K562 (cell line): ENCODE results near the gene CPED1. TPM values are rescaled to one million over a fixed set of nuclear protein-coding genes. Genes with fewer than 3 reads are reported as not detected.
A peak's percentile ranks its signal among the peaks of the same experiment; 100 is the strongest.

Source experiments
- NUFIP1 ChIP-seq: fragments of 450-650 bp; IDR thresholded peaks from 2 replicates; pipeline ENCODE4 v1.6.1; 2018; ENCODE audit not compliant: partially characterized antibody
- PPARD ChIP-seq: fragments of 250-450 bp; sonication (Bioruptor Pico); IDR thresholded peaks from 2 replicates; pipeline ENCODE4 v1.8.0; 2022; ENCODE audit warnings: inconsistent platforms, mild to moderate bottlenecking, moderate library complexity
- SMAD2 ChIP-seq: fragments of 150-350 bp; IDR thresholded peaks from 2 replicates; pipeline ENCODE4 v1.6.1; 2014; ENCODE audit warnings: low read depth, mild to moderate bottlenecking, low read length
- SMARCE1 ChIP-seq: fragments of 450-650 bp; IDR thresholded peaks from 2 replicates; pipeline ENCODE4 v1.7.1; 2016; ENCODE audit warnings: mild to moderate bottlenecking
- SREBF1 ChIP-seq: fragments of 150-350 bp; IDR thresholded peaks from 2 replicates; pipeline ENCODE4 v1.6.1; 2014; ENCODE audit warnings: antibody characterized with exemption, low read depth, low read length, borderline replicate concordance
- polyA plus RNA-seq, 8 experiments: library from polyadenylated mRNA; depleted of rRNA in 4 of 8; stranded (reverse) in 5 of 8; unstranded in 3 of 8; fragments of >200 nt; fragmentation: Nextera tagmentation in 2 of 8; fragmentation: Illumina TruSeq in 1 of 8; extraction: Ambion mirVana in 2 of 8; extraction: Trizol in 1 of 8; gene quantifications; 2 replicates each; pipeline versions ENCODE4 v1.2.1 to v1.2.3, GENCODE V29; 2011 to 2014; ENCODE audit warnings: inconsistent platforms in 1 of 8, missing spikeins in 1 of 8
- total RNA-seq, 7 experiments: library from RNA; depleted of rRNA in 6 of 7; stranded (reverse); fragments of >200 nt in 6 of 7; fragmentation: Illumina TruSeq in 2 of 7; extraction: Trizol in 2 of 7; gene quantifications; 2 replicates each; pipeline versions ENCODE4 v1.2.1 to v1.2.3, GENCODE V29; 2011 to 2021; ENCODE audit warnings: low replicate concordance in 1 of 7
- TF ChIP-seq, protein P1 (sequence below): fragments of 450-650 bp; IDR thresholded peaks from 2 replicates; pipeline ENCODE4 v1.6.1; 2017; ENCODE audit warnings: antibody characterized with exemption, mild to moderate bottlenecking
- TF ChIP-seq, protein P2 (sequence below): fragments of 450-650 bp; formaldehyde crosslinking; IDR thresholded peaks from 2 replicates; pipeline ENCODE4 v1.4.0; 2022; ENCODE audit warnings: mild to moderate bottlenecking, moderate library complexity
- TF ChIP-seq, protein P3 (sequence below): fragments of 150-350 bp; conservative IDR thresholded peaks from 2 replicates; pipeline ENCODE4 v1.6.1; 2014; ENCODE audit warnings: low read length
- TF ChIP-seq, protein P4 (sequence below): fragments of 250-450 bp; sonication (Bioruptor Pico); IDR thresholded peaks from 2 replicates; pipeline ENCODE4 v1.9.0; 2021; ENCODE audit warnings: mild to moderate bottlenecking
- TF ChIP-seq, protein P5 (sequence below): fragments of 450-650 bp; IDR thresholded peaks from 2 replicates; pipeline ENCODE4 v1.7.1; 2018; ENCODE audit warnings: mild to moderate bottlenecking, low read depth; ENCODE audit not compliant: partially characterized antibody
- TF ChIP-seq, protein P6 (sequence below): IDR thresholded peaks from 2 replicates; pipeline ENCODE4 v1.6.1; 2014; ENCODE audit warnings: antibody characterized with exemption

The CPED1 gene
- total and polyA plus RNA-seq, 9 of the 15 experiments (the other 6 are each of a cell fraction or from before 2014, with no cell fraction given), result 195 to 393 (median 290) TPM

DNA sequence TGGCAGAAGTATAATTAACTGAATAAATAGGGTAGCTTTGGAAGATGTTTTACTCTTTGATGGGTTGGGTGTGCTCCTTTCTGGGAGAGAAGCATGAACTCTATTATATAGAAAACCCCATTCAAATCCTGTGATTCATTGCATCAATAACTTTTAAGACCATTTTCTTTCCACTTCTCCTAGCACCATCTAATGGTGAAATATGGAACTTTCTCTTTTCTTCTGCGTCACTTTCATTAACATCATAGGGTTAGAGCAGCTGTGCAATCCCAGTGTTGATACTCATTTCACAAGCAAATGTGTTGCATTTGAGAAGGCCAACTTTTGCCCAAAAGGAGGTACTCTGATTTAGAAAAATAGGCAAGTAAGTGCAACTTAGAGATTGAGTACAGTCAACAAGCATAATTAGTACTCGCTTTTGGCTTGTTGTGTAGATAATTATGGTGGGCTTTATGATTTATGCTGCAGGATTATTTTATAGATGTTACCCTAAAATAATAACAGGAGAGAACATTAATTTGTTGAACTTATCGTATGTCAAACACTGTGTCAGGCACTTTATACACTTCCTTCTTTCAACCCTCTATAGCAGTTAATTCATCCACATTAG lies 92.9 kb downstream of the CPED1 start (continued):
- TF ChIP-seq, protein P1, sequence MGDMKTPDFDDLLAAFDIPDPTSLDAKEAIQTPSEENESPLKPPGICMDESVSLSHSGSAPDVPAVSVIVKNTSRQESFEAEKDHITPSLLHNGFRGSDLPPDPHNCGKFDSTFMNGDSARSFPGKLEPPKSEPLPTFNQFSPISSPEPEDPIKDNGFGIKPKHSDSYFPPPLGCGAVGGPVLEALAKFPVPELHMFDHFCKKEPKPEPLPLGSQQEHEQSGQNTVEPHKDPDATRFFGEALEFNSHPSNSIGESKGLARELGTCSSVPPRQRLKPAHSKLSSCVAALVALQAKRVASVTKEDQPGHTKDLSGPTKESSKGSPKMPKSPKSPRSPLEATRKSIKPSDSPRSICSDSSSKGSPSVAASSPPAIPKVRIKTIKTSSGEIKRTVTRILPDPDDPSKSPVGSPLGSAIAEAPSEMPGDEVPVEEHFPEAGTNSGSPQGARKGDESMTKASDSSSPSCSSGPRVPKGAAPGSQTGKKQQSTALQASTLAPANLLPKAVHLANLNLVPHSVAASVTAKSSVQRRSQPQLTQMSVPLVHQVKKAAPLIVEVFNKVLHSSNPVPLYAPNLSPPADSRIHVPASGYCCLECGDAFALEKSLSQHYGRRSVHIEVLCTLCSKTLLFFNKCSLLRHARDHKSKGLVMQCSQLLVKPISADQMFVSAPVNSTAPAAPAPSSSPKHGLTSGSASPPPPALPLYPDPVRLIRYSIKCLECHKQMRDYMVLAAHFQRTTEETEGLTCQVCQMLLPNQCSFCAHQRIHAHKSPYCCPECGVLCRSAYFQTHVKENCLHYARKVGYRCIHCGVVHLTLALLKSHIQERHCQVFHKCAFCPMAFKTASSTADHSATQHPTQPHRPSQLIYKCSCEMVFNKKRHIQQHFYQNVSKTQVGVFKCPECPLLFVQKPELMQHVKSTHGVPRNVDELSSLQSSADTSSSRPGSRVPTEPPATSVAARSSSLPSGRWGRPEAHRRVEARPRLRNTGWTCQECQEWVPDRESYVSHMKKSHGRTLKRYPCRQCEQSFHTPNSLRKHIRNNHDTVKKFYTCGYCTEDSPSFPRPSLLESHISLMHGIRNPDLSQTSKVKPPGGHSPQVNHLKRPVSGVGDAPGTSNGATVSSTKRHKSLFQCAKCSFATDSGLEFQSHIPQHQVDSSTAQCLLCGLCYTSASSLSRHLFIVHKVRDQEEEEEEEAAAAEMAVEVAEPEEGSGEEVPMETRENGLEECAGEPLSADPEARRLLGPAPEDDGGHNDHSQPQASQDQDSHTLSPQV, result 0 out of 2 replicates have a peak, but pooled peaks have one; percentile 57
- TF ChIP-seq NUFIP1 (no peak), SREBF1 (no peak), PPARD (no peak), SMAD2 (no peak), SMARCE1 (no peak)
- TF ChIP-seq, protein P2, sequence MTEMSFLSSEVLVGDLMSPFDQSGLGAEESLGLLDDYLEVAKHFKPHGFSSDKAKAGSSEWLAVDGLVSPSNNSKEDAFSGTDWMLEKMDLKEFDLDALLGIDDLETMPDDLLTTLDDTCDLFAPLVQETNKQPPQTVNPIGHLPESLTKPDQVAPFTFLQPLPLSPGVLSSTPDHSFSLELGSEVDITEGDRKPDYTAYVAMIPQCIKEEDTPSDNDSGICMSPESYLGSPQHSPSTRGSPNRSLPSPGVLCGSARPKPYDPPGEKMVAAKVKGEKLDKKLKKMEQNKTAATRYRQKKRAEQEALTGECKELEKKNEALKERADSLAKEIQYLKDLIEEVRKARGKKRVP, result peak; percentile 74; the same call in 1 of the 2 replicates
- TF ChIP-seq, protein P3, sequence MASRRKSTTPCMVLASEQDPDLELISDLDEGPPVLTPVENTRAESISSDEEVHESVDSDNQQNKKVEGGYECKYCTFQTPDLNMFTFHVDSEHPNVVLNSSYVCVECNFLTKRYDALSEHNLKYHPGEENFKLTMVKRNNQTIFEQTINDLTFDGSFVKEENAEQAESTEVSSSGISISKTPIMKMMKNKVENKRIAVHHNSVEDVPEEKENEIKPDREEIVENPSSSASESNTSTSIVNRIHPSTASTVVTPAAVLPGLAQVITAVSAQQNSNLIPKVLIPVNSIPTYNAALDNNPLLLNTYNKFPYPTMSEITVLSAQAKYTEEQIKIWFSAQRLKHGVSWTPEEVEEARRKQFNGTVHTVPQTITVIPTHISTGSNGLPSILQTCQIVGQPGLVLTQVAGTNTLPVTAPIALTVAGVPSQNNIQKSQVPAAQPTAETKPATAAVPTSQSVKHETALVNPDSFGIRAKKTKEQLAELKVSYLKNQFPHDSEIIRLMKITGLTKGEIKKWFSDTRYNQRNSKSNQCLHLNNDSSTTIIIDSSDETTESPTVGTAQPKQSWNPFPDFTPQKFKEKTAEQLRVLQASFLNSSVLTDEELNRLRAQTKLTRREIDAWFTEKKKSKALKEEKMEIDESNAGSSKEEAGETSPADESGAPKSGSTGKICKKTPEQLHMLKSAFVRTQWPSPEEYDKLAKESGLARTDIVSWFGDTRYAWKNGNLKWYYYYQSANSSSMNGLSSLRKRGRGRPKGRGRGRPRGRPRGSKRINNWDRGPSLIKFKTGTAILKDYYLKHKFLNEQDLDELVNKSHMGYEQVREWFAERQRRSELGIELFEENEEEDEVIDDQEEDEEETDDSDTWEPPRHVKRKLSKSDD, result no peak
- TF ChIP-seq, protein P4, sequence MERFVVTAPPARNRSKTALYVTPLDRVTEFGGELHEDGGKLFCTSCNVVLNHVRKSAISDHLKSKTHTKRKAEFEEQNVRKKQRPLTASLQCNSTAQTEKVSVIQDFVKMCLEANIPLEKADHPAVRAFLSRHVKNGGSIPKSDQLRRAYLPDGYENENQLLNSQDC (CRISPR knock-in tag), result 0 out of 2 replicates have a peak, but pooled peaks have one; percentile 24
- TF ChIP-seq, protein P5, sequence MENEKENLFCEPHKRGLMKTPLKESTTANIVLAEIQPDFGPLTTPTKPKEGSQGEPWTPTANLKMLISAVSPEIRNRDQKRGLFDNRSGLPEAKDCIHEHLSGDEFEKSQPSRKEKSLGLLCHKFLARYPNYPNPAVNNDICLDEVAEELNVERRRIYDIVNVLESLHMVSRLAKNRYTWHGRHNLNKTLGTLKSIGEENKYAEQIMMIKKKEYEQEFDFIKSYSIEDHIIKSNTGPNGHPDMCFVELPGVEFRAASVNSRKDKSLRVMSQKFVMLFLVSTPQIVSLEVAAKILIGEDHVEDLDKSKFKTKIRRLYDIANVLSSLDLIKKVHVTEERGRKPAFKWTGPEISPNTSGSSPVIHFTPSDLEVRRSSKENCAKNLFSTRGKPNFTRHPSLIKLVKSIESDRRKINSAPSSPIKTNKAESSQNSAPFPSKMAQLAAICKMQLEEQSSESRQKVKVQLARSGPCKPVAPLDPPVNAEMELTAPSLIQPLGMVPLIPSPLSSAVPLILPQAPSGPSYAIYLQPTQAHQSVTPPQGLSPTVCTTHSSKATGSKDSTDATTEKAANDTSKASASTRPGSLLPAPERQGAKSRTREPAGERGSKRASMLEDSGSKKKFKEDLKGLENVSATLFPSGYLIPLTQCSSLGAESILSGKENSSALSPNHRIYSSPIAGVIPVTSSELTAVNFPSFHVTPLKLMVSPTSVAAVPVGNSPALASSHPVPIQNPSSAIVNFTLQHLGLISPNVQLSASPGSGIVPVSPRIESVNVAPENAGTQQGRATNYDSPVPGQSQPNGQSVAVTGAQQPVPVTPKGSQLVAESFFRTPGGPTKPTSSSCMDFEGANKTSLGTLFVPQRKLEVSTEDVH, result no peak
- TF ChIP-seq, protein P6, sequence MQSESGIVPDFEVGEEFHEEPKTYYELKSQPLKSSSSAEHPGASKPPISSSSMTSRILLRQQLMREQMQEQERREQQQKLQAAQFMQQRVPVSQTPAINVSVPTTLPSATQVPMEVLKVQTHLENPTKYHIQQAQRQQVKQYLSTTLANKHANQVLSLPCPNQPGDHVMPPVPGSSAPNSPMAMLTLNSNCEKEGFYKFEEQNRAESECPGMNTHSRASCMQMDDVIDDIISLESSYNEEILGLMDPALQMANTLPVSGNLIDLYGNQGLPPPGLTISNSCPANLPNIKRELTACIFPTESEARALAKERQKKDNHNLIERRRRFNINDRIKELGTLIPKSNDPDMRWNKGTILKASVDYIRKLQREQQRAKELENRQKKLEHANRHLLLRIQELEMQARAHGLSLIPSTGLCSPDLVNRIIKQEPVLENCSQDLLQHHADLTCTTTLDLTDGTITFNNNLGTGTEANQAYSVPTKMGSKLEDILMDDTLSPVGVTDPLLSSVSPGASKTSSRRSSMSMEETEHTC, result no peak
